ENCODE data around the gene HPSE2.
"Not testable (repeated sequence)": the region's sequence is repeated elsewhere in the genome, so short reads cannot be mapped to it uniquely, and the experiment has no call there.

The HPSE2 gene

GRCh38 chr10:98610301-98610700 is 625.4 kb downstream of the HPSE2 start:
- DNase-seq = no peak

- no peak for DNase-seq
Observed at GRCh38 chr10:98609265-98609664, 626.4 kb downstream of the HPSE2 start.

GRCh38 chr10:98608411-98608810 is 627.2 kb downstream of the HPSE2 start:
- DNase-seq = no peak

DNA sequence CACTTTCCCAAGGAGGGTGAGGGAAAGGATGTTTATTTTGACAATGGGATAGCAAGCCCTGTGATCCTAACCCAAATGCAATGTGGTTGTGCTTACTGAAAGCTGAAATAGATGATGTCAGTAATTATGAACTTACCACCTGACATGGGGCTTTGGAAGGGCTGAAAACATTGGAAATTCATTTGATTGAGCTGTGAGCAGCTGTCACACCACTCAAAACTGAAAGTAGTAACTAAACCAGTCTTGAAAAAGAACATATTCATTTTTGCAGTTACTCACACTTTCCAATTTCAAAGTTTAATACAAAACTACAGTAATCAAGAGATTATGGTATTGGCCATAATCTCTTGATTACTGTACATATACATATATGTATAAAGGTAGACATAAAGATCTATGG is 633.4 kb downstream of the HPSE2 start:
- DNase-seq = no peak

GRCh38 chr10:98599032-98599610 is 636.5 kb downstream of the HPSE2 start:
- DNase-seq = no peak

GRCh38 chr10:98596404-98596803 is 639.2 kb downstream of the HPSE2 start:
- no peak for DNase-seq

DNA sequence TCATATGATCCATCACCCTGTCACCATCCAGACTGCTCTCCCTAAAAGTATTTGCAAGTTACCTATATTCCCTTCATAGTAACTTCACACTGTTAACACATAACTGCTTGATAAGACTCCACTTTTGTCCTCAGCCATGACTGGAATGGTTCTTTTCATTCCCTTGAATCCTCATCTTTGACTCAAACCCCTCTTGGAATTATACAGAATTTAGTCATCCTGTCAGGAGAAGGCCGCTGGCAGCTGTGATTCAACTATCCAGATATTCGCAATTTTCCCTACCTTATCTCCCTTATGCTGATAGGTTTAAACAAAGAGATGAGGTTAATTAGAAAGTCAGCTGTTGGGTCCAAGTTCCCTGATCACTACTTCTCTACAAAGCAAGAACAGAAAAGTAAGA is 646.0 kb downstream of the HPSE2 start:
- DNase-seq = no peak

GRCh38 chr10:98589007-98589406 is 646.6 kb downstream of the HPSE2 start:
- DNase-seq = no peak

- DNase-seq = no peak
Observed at GRCh38 chr10:98587156-98587837, 648.4 kb downstream of the HPSE2 start.

- no peak for DNase-seq
Observed at GRCh38 chr10:98586096-98586495, 649.6 kb downstream of the HPSE2 start.

- DNase-seq = no peak
Observed at GRCh38 chr10:98582363-98582762, 653.3 kb downstream of the HPSE2 start.

GRCh38 chr10:98577578-98577977 is 658.1 kb downstream of the HPSE2 start:
- no peak for DNase-seq

GRCh38 chr10:98577168-98577567 is 658.5 kb downstream of the HPSE2 start:
- no peak for DNase-seq

GRCh38 chr10:98576096-98576495 is 659.6 kb downstream of the HPSE2 start:
- DNase-seq = no peak

- DNase-seq = no peak
Observed at GRCh38 chr10:98572594-98572993, 663.1 kb downstream of the HPSE2 start.

DNA sequence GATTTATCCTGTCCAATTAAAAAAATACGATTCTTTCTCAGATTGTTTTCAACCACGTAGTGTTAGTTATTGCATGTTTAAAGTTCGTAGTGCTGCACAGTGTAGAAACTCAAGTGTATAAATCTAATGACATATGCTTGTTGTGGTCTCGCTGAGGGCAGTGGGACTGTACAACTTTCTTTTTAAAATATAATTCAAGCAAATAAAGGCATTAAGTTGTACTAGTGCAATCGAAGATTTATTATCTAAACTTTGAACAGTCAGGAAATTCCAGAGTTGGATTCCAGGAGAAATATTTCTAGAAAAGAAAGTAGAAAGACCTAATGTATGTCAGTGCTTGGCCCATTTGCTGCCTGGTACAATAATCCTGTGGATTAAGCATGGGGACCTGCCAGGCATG is 664.8 kb downstream of the HPSE2 start:
- no peak for DNase-seq

DNA sequence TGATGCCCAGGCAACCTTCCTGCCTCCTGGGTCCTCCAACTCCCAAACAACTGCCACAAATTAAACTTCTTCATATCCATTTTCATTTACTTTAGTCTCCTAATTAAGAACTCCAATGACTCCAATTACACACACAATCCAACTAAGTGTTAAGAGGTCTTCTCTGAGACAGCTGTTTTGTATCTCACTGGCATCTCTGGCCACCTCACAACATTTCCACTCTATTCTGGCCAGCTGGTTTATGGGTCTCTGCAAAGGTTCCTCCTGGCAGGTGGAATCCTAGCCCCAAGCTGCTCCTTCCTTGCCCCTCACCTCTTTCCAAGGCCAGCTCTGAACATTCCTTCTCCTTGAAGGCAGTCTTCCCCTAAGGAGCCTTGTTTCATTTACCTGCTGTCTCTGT is 665.8 kb downstream of the HPSE2 start:
- DNase-seq = no peak

DNA sequence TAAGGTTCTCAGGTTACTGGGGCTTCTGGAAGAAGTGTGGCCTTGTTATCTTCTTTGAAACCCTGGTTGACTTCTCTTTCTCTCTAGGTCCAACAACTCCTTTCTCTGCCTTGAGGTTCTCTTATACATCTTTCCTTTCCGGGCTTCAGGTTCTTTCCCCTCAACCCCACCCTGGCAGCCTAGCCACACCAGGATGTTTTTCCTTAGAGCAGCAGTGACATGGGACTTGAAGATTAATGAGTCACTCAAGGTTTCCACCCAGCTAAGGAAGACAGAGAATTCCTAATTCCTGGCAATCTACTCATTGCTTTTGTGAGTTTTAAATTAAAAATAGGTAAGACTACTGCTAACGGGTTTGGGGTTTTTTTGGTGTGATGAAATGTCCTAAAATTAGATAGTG is 667.1 kb downstream of the HPSE2 start:
- no peak for DNase-seq

DNA sequence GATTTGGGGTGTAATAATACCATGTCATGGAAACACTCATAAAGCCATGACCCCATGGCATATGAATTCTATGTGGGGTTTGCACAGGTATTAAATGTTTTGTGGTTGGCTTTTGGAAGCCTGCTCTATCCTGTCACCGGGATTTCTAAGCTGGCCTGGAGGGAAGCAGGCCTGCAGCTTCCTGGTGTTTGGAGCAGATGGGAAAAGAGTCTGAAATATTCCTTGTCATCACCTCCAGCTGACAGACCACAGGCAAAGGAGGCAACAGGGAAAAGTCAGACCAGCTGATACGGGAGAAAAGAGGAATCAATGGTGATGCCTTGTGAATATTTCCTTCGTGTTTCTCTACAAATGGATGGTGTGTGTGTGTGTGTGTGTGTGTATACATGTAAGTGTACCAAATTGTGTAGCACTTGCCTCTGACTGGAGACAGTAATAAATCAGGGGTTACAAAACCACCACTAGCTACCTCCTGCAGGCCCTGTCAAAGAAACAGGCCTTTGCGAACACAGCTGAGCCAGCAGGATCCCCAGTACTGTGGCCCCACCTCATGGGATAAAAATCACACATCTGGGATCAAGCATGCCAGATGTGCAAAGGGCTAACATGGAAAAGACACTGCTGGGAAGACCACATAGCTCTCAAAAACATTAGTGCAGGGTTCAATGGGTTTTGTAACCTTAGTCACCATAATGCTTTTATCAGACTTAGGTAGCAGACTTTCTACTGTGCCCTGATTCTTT is 668.1 kb downstream of the HPSE2 start:
- no peak for DNase-seq

GRCh38 chr10:98563811-98564210 is 671.8 kb downstream of the HPSE2 start:
- no peak for DNase-seq

DNA sequence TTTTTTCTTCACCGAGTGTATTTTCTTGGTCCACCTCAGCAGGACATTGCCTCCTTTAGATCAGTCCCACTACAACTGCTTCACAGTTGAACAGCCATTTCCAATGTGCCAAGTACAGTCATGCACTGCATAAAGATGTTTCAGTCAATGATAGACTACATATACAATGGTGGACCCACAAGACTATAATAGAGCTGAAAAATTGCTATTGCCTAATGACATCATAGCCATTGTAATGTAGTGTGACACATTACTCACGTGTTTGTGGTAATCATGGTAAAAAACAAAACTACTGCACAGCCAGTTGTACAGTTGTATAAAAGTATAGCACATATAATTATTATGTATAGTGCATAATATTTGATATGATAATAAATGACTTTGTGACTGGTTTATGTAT is 675.1 kb downstream of the HPSE2 start:
- no peak for DNase-seq

DNA sequence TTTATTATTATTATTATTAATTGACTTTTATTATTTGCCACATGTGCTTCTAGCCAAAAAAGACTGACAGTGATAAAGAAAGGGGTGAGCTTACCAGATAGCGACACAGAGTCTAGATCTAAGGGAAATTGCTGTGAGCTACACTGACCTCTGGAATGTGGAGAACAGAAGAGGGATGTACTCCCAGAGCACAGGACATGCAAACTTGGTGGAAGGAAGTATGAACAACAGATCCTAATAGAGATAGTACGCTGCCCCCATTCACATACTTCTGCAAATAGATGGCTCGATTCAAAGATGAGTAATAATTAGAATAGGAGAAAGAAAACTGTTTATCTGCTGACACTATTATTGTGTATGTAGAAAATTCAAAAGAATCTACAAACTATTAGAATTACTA is 679.6 kb downstream of the HPSE2 start:
- DNase-seq = no peak

GRCh38 chr10:98555021-98555619 is 680.5 kb downstream of the HPSE2 start:
- DNase-seq = no peak

GRCh38 chr10:98541561-98541960 is 694.1 kb downstream of the HPSE2 start:
- not testable (repeated sequence) for DNase-seq
